GM13977 (cell line): ENCODE results near the gene PMVK.

ENCODE experiments used
- DNase-seq: peaks from one replicate; pipeline ENCODE4 v3.0.0; 2012; ENCODE audit warnings: low spot score
- CTCF ChIP-seq: IDR thresholded peaks from 2 replicates; pipeline ENCODE4 v1.5.1; 2012; ENCODE audit warnings: mild to moderate bottlenecking, control low read depth; ENCODE audit not compliant: insufficient read depth; ENCODE audit errors: extremely low read depth, missing control alignments
- in situ Hi-C: fragments of 300-500 bp; cut with MboI; formaldehyde crosslinking; loops from one replicate; pipeline ENCODE4 v1.12.0; 2022; ENCODE audit warnings: low sequenced_read_pairs, low pct_unique_long_range_greater_than_20kb, mixed read lengths, inconsistent platforms; ENCODE audit not compliant: unreplicated experiment

PMVK gene

DNA sequence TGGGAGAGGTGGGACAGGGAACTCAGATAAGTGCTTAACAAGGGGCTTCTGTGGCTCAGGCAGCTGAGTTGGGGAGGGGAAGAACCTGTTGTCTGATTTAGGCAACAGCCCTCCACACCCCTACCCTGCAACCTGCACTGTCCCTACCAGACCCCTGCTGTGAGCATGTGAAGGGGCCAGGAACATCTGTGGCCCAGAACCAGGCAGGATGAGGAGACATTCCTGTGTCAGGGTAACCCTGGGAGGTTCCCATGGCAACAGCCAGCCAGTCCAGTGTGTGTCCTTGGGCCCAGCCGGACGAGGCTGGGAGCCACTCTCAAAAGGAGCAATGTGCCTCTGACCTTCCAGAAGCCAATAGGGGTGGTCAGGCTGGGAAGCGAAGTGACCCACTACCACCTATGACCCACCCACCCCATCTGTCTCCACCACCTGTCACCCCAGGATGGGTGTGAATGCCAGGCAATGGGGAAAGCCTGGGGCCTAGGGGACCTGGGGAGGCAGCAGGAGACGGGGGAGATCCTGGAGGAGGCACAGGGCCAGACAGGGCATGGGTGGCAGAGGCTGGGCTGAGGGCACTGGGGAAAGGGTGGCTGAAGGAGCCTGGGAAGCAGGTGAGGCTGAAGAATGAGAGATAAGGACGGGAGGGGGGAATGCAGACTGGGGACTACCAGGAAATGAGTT lies 5.0 kb upstream of the PMVK start:
- in situ Hi-C loops, result no loop called here
- no peak for TF ChIP-seq CTCF
- DNase-seq, result no peak

GRCh38 chr1:154940651-154941194 lies 4.2 kb upstream of the PMVK start:
- no peak for TF ChIP-seq CTCF
- in situ Hi-C loops, result no loop called here
- peak; percentile 57 for DNase-seq

DNA sequence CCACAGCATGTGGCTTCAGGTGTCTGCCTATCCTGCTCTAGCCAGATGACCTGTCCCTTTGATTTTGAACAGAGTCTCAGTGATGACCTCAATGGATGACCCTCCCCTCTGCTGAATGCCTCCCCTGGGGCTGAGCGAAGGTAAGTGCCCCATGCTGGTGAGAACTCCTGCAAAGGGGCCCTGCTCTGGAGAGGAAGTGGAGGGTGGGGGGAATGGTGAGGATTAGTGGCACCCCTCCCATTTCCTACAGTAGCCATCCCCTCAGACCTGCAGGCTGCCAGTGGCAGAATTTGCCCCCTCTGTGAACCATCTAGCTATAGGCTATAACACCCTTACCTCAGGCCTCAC lies 3.7 kb upstream of the PMVK start:
- TF ChIP-seq CTCF, result no peak
- DNase-seq, result no peak
- in situ Hi-C loops, result no loop called here

DNA sequence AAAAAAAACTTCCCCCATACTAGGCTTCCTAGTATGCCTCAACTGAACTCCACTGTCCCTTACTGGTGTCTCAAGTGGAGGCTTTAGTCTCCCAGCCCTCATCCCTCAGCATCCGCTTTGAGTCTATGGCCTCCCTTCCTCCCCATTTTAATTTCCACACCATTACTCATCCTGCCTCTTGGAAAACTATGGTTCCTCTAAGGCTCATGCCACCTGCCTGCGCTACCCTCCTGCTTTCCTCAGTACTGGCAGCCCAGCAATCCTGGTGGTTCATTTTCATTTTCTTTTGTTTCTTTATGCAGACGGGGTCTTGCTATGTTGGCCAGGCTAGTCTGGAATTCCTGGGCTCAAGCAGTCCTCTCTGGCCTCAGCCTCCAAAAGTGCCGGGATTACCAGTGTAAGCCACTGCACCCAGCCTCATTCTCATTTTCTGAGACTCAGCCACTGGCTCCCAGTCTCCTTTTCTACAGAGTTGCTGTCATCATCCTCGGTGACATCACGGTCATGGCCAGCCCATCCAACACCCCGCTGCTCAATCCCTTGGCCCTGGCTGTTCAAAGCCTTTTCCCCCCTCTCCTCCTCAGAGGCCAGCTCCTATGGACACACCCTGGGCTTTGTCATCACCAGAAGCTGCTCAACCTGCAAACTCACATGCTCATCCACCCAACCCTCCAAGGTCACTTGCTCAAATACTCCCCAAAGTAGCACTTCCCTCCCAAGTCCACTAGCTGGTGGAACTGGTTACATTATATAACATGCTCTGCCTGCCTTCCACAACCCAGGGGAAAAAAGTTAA lies 2.3 kb upstream of the PMVK start:
- DNase-seq, result no peak
- in situ Hi-C loops, result no loop called here
- TF ChIP-seq CTCF, result no peak

GRCh38 chr1:154937988-154938386 lies 1.5 kb upstream of the PMVK start:
- DNase-seq, result no peak
- in situ Hi-C loops, result no loop called here
- TF ChIP-seq CTCF, result no peak

DNA sequence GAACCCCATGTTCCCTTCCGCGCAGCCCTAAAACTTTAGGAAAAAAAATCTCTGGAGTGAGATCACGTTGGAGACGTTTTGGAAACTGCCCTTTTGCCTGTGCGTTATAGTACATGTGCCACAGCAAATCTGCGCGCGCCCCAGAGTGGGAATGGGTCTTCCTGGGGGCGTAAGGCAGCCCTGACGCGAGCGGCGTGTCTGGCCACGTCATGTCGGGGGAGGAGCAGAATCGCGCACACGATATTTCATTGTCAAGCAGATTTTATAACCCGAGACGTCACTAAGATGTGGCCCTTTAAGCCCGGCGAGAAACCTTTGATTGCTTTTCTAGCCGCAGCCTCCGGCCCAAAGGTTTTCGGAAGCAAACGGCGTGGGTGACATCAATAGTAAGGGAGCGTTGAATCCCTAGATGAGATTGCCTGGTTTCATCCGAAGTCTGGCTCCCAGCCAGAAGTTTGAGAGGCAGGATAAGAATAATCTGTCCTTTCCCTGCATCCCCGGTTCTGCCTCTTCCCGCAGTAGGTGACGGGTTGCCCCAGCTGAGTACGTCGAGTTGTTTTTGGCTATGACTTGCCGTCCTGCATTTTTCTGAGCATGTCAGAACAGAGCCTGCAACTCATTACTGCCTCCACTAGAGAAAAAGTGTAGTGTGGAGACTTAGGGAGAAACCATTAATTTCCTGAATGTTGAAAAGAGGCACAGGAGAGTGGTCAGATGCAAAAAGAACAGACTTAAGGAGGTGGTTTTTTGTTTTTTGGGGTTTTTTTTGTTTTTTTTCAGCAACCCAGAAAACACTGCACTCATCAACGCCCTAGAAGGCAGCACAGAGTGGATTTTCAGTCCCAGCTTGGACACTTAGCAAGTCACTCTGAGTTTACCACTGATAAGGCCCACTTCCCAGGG lies 817 bp upstream of the PMVK start:
- peak; percentile 21 for TF ChIP-seq CTCF

More for the DNA sequence above, 817 bp upstream of the PMVK start:
- in situ Hi-C loops, result no loop called here
- peak; percentile 87 for DNase-seq
